DMS114 treated with DMSO at 0.1 percent for 48 hours (cell line): ENCODE data around the gene TRMT11.
"Not testable (repeated sequence)": the region's sequence is repeated elsewhere in the genome, so short reads cannot be mapped to it uniquely, and the experiment has no call there.

Source experiments
- DNase-seq: peaks from one replicate; lab custom pipeline; 2025; ENCODE audit not compliant: unreplicated experiment; lab: John Stamatoyannopoulos, UW

Gene TRMT11

GRCh38 chr6:125986301-125987025, at the start of gene TRMT11:
TRMT11 (plus strand) TSS chr6:125986540; CDS start chr6:125986551, 11 bp downstream.
- peak; percentile 78 for DNase-seq

- DNase-seq: no peak
Measured at GRCh38 chr6:125939026-125939425, 47.3 kb upstream of the TRMT11 start.

GRCh38 chr6:125939791-125940190, 46.5 kb upstream of the TRMT11 start:
- DNase-seq: no peak

- no peak for DNase-seq
Measured at GRCh38 chr6:125940247-125941041, 45.9 kb upstream of the TRMT11 start.

GRCh38 chr6:125942672-125943527, 43.4 kb upstream of the TRMT11 start:
- no peak for DNase-seq

GRCh38 chr6:125943528-125944433, 42.6 kb upstream of the TRMT11 start:
- DNase-seq: no peak

GRCh38 chr6:125944434-125944816, 41.9 kb upstream of the TRMT11 start:
- no peak for DNase-seq

GRCh38 chr6:125944896-125945295, 41.4 kb upstream of the TRMT11 start:
- DNase-seq: no peak

- no peak for DNase-seq
Measured at GRCh38 chr6:125945378-125946141, 40.8 kb upstream of the TRMT11 start.

- DNase-seq: no peak
Measured at GRCh38 chr6:125947615-125948014, 38.7 kb upstream of the TRMT11 start.

- no peak for DNase-seq
Measured at GRCh38 chr6:125948455-125948854, 37.9 kb upstream of the TRMT11 start.

- no peak for DNase-seq
Measured at GRCh38 chr6:125949069-125949468, 37.3 kb upstream of the TRMT11 start.

GRCh38 chr6:125950293-125950692, 36.0 kb upstream of the TRMT11 start:
- no peak for DNase-seq

GRCh38 chr6:125950716-125951115, 35.6 kb upstream of the TRMT11 start:
- DNase-seq: not testable (repeated sequence)

GRCh38 chr6:125951323-125951722, 35.0 kb upstream of the TRMT11 start:
- DNase-seq: no peak

GRCh38 chr6:125952764-125953501, 33.4 kb upstream of the TRMT11 start:
- no peak for DNase-seq

- no peak for DNase-seq
Measured at GRCh38 chr6:125953502-125953875, 32.9 kb upstream of the TRMT11 start.

- no peak for DNase-seq
Measured at GRCh38 chr6:125954735-125955339, 31.5 kb upstream of the TRMT11 start.

- no peak for DNase-seq
Measured at GRCh38 chr6:125955973-125956372, 30.4 kb upstream of the TRMT11 start.
